ENCODE data around the gene ZFP36L1. TPM values are rescaled to one million over a fixed set of nuclear protein-coding genes. Genes with fewer than 3 reads are reported as not detected.

The ZFP36L1 gene
- total RNA-seq, 4 donors from 2014 or later: 125 to 253 (median 196) TPM

DNA sequence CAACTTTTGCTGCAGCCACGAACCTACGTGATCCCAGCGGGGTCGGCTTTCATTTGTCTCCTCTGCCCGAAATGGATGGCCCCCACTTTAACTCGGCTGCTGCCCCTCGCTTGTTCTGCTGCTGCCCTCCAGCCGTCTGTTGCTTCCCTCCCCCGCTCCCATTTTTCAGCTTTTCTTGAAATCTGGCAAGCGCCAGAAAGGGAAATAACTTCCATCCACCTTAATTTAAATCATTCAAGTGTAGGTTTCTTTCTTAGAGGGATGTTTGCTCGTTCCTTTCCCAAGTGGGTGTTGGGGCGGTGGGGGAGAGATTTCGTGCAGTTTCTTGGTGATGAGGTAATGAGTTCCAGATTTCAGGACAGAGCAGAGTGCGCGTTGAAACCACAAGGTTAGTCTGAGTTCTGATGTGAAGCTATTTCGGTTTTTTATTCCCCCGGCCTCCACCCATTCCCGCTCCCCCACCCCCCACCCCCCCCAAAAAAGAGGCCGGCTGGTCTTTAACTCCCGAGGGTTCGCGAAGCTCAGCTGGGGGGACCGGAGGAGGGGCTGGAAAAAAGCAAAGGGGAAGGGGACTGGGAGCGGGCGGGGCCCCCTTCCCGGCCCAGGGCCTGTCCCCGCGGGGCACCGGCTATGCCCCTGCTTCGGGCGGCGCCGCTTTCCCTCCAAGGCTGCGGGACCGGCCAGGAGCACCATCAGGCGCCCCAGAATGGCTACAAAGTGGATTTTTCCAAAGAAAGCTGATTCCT, 2.2 kb upstream of the ZFP36L1 start:
- TF ChIP-seq, protein P1, sequence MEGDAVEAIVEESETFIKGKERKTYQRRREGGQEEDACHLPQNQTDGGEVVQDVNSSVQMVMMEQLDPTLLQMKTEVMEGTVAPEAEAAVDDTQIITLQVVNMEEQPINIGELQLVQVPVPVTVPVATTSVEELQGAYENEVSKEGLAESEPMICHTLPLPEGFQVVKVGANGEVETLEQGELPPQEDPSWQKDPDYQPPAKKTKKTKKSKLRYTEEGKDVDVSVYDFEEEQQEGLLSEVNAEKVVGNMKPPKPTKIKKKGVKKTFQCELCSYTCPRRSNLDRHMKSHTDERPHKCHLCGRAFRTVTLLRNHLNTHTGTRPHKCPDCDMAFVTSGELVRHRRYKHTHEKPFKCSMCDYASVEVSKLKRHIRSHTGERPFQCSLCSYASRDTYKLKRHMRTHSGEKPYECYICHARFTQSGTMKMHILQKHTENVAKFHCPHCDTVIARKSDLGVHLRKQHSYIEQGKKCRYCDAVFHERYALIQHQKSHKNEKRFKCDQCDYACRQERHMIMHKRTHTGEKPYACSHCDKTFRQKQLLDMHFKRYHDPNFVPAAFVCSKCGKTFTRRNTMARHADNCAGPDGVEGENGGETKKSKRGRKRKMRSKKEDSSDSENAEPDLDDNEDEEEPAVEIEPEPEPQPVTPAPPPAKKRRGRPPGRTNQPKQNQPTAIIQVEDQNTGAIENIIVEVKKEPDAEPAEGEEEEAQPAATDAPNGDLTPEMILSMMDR (IDR thresholded peaks at IDR 0.05; ENCODE audit: low read depth): no peak

DNA sequence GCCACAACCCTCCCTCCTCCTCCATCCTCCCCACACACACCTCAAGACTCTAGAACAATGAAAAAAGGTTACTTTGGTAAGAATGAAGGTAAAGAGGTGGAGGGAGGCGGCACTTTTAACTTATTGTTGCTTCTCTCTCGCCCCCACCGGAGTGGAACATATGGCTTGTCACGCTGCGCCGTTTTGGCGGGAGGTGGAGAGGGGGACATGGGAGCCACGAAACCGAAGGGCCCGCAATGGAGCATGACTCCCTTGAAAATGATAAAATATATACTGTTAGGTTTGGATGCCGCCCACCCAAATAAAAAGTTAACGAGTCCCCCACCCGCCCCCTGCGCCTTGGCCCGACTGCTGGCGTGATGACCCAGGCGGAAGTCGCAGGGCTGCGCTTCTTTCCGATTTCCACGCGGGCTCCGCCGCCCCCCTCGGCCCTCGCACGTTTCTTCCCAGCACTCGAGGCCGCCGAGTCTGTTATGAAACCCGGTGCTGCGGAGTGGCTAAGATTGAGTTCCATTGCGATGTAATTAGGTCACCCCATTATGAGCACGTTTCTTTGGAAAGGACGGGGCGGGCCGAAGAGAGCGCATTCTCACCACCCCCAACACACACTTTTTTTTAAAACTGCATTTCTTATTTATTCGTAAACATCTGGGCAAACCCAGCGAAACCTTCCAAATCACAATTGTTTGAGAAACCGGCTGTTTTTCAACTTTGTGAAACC, 1.4 kb upstream of the ZFP36L1 start:
- TF ChIP-seq, protein P1 (IDR thresholded peaks at IDR 0.05; ENCODE audit: low read depth): no peak

DNA sequence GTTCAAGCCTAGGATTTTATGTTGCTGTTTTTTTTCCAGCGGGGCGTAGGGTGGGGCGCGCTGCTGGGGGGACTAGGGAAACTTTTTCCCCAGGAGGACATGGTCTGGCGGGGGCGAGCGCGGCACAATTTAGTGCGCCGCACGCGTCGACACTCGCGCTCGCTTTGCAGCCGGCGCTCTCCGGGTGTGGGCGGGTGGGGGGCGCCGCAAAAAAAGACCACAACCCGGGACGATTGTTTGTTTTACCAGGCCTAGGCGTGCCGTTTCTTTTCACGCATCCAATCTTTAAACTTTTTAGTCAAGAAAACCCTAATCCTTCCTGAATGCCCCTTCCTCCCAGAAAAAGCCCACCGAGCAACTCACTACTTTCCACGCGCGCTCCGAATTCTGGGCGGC, 865 bp upstream of the ZFP36L1 start:
- TF ChIP-seq, protein P1 (IDR thresholded peaks at IDR 0.05; ENCODE audit: low read depth): no peak

DNA sequence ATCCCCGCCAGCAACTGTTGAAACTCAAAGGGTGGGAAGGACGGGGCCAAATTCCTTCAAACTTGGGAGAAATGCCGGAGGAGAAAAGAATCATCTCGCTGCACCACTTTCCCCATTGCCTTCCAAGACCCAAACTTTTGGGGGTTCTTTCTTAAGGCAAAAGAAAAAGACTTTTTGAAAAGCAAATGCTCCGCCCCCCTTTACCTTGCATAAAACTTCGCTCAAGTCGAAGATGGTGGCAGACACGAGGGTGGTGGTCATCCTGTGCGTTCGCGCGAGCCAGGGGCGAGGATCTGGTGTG, 239 bp downstream of the ZFP36L1 start:
- TF ChIP-seq, protein P1 (IDR thresholded peaks at IDR 0.05; ENCODE audit: low read depth): no peak

DNA sequence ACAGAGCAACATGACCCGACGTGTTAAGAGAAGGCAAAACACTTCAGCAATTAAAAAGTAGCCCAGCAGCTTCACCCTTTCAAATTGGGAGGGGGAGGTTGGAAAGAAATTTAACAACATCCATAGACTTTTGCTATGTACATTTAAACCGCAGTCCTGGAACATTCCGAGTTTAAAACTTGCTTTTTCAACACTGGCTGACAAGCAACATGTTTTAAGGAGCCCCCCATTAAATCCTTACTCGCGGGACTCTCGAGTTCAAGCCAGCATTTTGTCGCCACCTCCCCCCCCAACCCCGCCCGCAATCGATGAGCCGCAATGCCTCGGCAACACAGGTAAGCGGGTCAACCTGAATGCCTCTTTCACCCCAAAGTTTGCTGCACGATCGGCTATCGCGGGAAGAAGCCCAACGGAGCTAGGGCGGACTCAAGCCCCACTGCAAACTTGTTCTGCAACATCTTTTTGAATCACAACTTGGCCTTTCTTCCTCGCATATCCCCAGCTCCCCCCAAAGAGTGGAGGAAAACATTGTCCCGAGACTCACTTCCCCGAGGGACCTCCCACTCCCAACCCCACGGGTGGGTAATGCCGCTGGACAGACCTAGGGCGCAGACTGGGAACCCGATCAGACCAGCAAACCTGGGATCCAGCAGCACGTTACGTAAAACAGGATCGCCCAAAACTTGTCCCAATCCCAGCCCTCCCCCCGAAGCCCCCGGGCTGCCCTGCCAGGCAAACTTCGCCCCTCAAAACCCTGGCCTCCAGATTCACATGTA, 777 bp downstream of the ZFP36L1 start:
- TF ChIP-seq, protein P1 (IDR thresholded peaks at IDR 0.05; ENCODE audit: low read depth): no peak

DNA sequence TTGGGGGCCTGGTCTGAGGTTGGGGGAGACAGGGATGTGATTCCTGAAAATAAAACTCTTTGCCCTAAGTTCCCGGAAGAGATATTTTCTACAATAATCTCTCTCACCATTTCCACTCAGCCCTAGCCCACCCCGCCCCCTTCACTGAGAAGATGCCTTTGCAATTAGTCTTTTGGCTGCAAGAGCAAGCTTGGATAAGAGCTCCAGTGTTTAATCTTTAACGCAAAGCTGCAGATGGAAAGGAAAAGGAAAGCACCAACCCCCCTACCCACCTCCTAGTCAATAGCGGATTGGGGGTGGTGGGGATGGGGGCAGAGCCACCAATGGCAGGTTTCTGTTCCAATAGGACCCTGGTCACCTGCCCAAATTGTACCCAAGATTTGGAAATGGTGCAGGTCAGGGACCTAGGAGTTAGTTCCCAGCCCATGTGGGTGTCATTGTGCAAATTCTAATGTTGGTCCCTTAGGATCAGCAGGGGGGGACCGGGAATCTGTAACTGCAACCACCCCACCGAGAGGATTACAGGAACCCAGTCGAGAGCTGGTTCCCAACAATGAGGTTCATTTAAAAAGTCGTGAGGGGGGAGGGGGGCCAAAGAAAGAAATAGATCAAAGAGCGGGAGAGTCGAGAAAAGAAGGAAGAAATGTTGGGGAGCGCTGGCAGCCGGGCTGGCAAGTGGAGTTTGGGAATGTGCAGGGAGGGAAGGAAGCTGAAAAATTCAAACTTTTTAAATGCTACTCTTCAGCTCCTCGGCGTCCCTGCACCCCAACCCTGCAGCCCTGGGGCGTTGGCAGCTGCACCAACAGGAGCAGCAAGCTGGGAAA, 1.6 kb downstream of the ZFP36L1 start:
- TF ChIP-seq, protein P1 (IDR thresholded peaks at IDR 0.05; ENCODE audit: low read depth): no peak

Data from subcutaneous adipose tissue (tissue), 4 donors.